GM21528 (cell line): Measurements from ENCODE around the gene ZNF346.

Source experiments
- ATAC-seq: cut with Tn5 transposase; IDR thresholded peaks from one replicate; pipeline ENCODE4 v1.9.1; 2021; ENCODE audit warnings: mild to moderate bottlenecking, moderate library complexity; ENCODE audit not compliant: unreplicated experiment, low FRiP score

The ZNF346 gene

GRCh38 chr5:177112589-177113220 is 90.2 kb downstream of the ZNF346 start:
- no peak for ATAC-seq

GRCh38 chr5:177113566-177114424 is 91.3 kb downstream of the ZNF346 start:
- no peak for ATAC-seq

DNA sequence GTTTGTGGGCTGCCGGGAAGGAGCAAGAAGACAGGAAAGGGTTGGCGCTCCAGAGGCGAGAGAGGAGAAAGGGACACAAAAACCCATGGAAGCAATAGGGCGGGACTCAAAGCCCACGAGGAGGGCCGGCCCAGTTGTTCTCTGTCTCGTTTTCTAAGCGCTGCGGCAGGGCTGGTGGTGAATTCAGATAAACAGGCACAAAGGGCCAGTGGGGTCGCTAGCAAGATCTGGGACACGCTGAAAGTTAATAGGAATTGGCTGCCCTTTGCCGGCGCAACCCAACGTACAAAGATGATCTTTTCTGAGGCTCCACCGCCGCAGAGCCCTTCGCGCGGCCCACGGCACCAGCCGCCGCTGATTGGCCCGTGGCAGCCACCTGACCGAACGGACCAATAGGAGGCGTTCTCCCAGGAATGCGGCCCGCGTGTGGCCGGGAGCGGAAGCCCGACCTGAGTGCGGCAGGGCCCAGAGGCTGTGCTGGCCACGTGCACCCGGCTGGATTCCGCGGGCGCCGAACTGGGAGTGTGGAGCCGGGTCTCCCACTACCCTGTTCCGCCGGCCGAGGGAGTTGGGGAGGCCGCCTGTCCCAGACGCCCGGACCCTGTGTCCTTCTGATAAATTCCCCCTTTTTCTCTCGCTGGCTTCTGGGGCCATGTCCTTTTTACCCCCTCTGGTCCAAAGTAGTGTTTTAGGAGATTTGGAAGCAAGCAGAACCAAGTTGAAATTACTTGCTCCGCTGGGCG is 94.3 kb downstream of the ZNF346 start:
- no peak for ATAC-seq

DNA sequence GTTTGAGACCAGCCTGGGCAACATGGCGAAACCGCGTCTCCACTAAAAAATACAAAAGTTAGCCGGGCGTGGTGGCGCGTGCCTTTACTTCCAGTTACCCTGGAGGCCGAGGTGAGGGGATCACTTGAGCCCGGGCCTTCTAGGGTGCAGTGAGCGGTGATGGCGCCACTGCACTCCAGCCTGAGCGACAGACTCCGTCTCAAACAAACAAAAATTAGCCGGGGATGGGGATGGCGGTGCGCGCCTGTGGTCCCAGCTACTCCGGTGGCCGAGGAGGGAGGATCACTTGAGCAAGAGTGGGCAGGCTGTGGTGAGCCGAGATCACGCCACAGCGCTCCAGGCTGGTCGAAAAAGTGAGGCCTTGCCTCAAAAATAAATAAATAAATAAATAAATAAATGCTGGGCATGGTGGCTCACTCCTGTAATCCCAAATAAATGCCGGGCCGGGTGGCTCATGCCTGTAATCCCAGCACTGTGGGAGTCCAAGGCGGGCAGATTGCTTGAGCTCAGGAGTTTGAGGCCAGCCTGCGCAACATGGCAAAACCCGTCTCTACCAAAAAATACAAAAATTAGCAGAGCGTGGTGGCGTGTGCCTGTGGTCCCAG is 95.0 kb downstream of the ZNF346 start:
- no peak for ATAC-seq

GRCh38 chr5:177122566-177122965 is 100.1 kb downstream of the ZNF346 start:
- ATAC-seq: no peak

DNA sequence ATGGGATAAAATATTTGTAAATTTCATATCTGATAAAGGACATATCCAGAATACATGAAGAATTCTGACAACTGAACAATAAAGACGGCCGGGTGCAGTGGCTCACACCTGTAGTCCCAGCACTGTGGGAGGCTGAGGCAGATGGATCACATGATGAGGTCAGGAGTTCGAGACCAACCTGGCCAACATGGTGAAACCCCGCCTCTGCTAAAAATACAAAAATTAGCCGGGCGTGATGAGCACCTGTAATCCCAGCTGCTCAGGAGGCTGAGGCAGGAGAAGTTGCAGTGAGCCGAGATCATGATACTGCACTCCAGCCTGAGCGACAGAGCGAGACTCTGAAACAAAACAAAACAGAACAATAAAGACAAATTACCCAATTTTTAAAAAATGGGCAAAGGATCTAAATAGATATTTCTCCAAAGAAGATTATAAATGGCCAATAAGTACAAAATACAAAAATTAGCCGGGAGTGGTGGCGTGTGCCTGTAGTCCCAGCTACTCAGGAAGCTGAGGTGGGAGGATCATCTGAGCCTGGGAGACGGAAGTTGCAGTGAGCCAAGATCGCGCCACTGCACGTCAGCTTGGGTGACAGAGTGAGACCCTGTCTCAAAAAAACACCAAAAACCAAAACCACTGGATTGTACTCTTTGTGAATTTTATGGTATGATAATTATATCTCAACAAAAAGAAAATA is 101.4 kb downstream of the ZNF346 start:
- no peak for ATAC-seq

DNA sequence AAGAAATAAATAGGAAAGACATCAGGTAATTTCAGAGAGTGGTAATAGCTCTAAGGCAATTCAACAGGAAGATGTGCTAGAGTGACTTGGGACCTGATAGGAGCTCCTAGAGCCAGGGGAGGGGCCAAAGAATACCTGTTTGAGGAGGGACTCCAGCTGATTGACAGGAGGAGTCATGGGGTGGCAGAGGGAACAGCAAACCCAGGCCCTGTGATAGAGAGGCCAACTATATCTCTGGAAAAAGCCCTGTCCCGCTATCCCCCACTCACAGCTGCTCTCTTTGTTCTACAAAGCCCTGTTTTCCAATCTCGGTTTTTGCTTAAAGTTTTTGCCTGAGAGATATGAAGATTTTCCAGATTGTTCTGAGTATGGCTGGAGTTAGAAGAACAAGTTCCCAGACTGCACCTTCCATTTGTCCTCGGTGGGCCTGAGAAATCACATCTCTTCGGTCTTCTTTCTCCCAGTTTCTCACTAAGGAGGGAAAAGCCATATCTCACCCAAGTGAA is 102.0 kb downstream of the ZNF346 start:
- ATAC-seq: no peak

GRCh38 chr5:177126771-177127170 is 104.3 kb downstream of the ZNF346 start:
- no peak for ATAC-seq

DNA sequence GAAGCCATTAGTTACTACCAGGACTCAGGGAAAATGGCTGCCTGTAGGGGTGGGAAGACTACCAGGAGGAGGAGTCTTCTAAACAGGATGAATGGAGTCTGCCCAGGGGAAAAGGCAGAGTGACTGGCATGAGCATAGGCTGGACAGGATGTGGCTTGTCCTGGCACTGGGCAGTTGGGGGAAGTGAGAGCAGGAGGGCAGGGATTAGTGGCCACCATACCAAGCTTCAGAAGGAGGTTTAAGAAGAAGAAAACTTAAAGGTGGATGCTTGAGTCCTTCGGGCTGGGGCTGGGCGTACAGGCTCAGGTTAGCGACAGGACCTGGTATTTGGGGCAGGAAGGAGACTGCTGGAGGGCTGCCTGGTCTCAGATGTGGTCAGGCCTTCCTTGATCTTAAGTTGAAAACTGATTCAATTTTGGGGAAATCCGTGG is 106.1 kb downstream of the ZNF346 start:
- ATAC-seq: no peak

DNA sequence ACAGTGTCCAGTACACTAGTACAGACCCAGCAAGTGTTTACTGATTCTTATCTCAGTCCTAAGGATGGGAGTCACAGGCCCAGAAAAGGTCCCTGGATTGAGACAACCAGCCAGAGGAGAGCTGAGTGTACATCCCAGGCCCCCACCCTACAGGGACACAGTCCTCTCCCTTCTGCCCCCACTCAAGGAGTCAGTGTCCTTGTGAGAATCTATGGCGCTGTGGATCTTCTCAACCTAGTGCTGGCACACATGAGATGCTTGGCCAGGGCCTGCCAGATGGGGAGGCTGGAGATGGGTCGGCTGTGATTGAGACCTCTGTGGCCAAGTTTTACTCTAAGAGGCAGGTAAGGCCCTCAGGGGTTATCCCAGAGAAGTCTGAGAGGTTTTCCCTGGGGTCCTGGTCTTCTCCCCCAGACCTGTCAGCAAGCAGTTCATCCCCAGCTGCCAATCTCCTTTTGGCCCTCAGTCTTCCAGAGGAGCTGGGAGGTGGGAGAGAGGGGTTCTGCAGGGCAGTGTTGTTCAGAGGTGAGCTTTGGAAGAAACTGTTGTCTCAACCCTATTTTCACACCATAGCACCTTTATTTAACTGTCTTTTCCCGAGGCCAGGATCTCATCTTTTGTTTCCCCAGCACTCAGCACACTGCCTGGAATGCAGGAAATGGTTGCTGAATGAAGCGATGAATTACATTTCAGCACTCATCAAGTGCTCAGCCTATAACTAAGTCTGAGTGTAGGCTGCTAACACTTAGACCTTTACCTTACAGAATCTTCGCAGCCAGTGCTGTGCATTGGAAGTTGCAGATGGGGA is 107.9 kb downstream of the ZNF346 start:
- no peak for ATAC-seq
